ENCODE results near the gene CWC27. TPM values are rescaled to one million over a fixed set of nuclear protein-coding genes. Genes with fewer than 3 reads are reported as not detected.
"Not testable (repeated sequence)": the region's sequence is repeated elsewhere in the genome, so short reads cannot be mapped to it uniquely, and the experiment has no call there.

CWC27 gene
- polyA plus RNA-seq, 5 donors, result 30.3 to 50.2 (median 39.5) TPM

GRCh38 chr5:64921386-64921785 lies 152.7 kb downstream of the CWC27 start:
- no peak for DNase-seq

DNA sequence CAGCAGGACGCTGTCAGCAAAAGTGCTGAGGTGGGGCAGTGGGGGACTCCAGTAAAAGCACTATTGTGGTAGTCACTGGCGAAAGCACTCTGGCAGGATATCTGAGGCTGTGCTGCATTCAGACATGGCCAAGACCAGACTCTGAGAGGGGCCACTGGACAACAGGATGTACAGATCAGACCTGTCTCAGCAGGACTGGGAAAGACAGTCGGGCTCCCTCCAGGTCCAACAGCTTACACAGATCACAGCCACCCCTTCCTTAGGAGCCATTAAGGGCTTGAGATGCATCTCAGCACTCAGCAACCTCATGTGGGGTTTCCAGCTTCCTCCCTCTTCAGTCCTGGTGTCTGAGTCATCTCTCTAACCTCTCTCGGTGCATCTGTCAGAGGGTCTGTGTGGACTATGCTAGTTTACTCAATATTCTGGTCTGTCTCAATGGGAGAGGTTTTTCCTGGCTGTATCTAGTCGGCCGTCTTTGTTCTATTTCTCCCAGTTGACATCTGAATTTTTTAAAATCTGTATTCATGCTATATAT lies 154.5 kb downstream of the CWC27 start:
- no peak for DNase-seq

DNA sequence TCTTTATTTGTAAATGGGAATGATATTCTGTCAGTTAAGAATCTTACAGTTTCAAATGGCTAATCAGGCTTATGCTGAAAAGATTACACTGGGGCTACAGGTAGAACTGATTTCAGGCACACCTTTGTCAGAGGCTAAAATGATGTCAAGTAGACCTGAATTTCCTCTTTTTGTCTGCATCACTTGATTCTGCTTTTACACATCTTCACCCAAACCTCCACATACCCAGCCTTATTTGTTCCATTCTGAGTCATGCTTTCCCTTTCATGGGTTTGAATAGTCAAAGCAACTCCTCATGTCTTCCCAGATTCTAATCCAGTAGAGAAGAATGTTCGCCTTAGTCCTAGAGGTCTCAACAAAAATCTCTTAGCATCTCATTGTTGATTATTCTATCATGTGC lies 156.4 kb downstream of the CWC27 start:
- DNase-seq, result no peak

GRCh38 chr5:64929833-64930232 lies 161.1 kb downstream of the CWC27 start:
- no peak for DNase-seq

- DNase-seq, result no peak
Measured at GRCh38 chr5:64930672-64931318, 162.1 kb downstream of the CWC27 start.

- not testable (repeated sequence) for DNase-seq
Measured at GRCh38 chr5:64939422-64939771, 170.7 kb downstream of the CWC27 start.

DNA sequence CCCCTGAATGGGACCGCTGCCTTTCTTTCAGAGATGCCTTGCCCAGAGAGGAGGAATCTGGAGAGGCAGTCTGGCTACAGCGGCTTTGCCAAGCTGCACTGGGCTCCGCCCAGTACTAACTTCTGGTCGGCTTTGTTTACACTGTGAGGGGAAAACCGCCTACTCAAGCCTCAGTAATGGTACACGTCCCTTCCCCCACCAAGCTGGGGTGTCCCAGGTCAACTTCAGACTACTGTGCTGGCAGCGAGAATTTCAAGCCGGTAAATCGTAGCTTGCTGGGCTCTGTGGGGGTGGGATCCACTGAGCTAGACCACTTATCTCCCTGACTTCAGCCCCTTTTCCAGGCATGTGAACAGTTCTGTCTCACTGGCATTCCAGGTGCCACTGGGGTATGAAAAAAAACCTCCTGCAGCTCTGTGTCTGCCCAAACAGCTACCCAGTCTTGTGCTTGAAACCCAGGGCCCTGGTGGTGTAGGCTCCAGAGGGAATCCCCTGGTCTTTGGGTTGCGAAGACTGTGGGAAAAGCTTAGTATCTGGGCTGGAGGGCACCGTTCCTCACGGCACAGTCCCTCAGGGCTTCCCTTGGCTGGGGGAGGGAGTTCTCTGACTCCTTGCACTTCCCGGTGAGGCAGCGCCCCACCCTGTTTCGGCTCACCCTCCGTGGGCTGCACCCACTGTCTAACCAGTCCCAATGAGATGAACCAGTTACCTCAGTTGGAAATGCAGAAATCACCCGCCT lies 171.2 kb downstream of the CWC27 start:
- DNase-seq, result peak in 1 of 2 donors; percentile 13

GRCh38 chr5:64942460-64942859 lies 173.7 kb downstream of the CWC27 start:
- no peak for DNase-seq

GRCh38 chr5:64944868-64945267 lies 176.1 kb downstream of the CWC27 start:
- DNase-seq, result no peak

GRCh38 chr5:64947031-64947430 lies 178.3 kb downstream of the CWC27 start:
- DNase-seq, result no peak

DNA sequence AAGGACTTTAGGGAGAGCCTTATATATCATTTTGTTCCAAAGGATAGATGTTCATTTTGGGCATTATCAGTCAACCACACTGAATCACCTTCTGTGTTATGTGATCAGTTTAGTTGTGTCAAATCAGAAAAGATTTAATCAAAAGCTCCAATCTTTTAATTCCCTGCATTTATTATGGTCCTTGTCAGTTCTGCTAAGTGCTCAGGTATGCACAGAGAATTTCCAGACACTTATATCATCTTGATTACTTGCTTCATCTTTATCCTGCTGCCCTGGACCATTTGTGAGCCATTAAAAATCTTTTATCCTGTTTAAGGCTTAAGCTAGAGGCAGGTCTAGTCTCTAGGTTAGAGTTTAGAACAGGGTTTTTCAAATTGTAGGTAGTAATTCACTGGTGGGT lies 179.1 kb downstream of the CWC27 start:
- DNase-seq, result no peak

DNA sequence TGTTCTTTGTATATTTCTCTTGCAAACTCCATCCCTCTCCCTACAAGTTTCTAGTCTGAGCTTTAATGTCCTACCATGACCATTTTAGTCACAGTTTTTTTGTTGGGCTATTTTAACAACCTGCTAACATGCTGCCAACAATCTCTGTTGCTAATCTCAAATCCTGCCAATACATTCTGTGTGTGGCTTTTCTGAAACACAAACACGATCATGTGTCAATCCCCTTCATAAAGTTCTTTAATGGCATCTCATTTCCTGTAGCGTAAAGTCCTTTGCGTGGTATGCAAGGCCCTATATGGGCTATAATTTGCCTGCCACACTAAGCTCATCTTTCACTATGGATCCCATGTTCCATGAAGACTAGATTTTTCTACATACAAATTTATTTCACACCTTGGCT lies 180.6 kb downstream of the CWC27 start:
- DNase-seq, result no peak

- DNase-seq, result no peak
Measured at GRCh38 chr5:64952951-64953673, 184.4 kb downstream of the CWC27 start.

- no peak for DNase-seq
Measured at GRCh38 chr5:64954518-64954917, 185.8 kb downstream of the CWC27 start.

DNA sequence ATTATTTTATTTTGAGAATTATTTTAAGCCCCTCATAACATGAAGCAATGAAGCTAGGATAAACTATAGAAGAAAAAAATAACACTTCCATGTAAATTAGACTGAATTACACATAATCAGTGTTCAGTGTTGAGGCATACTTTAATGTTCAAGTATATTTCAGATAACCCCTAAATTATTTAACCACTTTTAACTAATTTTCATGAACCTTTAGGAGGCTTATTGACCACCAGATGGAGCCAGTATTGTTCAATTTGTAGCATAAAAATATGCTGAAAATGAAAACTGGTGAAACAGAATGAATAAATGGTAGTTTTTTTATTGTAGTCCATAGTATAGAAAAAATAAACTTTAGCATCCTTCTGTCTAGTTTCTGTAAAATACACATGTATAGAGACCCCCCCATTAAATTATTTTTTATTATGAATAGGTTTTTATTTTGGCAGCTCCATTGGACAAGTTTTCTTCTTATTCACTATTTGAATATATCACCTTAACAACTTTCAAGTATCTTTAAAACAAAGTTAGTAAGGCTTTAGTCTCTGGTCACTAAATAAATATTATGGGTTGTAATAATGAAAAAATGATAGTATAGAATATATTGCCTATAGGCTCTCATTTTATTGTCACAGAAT lies 190.1 kb downstream of the CWC27 start:
- no peak for DNase-seq

DNA sequence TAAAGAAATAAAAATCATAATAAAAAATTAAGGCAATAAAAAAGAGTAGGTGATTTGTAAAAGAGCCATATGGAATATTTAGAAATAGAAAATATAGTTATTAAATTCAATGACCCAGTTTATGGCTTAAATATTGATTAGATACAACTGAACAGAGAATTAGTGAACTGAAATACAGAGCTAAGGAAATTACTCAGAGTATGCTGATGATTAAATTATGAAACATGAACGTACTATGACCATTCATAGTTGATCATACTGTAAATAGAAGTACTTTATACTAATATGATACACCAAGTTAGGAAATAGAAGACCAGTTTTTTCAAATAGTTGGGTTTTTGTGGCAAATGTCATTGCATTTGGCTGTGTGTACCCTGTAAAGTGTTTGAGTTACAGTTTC lies 194.5 kb downstream of the CWC27 start:
- no peak for DNase-seq

GRCh38 chr5:64968591-64969110 lies 199.9 kb downstream of the CWC27 start:
- no peak for DNase-seq

- DNase-seq, result no peak
Measured at GRCh38 chr5:64969578-64969977, 200.8 kb downstream of the CWC27 start.

- DNase-seq, result no peak
Measured at GRCh38 chr5:64971513-64971912, 202.8 kb downstream of the CWC27 start.

DNA sequence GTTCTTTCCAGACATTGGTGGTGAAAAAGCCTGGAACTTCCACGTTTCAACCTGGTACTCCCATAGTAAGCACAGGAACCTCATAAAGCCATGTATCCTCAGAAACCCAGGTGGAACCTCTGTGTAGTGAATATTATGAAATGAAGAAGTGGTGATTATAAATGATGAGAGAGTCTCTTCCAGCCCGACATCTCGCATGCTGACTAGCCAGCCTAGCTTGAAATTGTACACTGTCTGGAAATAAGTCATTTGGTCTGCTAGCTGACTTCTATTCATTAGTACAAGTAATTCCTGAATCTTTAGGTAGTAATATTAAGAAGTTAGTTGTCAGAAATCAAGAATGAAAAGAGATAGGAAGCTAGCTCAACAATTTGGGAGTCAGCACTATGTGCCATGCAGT lies 203.3 kb downstream of the CWC27 start:
- no peak for DNase-seq

DNA sequence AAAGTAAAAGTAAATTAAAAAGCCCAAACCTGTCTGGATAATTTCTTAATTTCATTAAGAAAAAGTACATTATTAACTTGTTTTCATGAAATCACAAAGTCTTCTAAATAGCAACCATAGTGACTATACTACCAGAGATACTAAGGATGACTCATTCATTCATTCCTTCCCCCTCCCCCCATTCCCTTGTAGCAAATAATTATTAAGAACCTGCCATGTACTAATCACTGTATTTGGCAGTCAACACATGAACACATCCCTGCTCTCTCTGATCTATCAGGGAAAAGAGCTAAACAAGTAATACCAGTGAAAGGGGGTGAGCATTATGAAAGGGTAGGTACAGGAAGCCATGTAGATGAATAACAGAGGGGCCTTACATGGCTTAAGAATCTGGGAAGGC lies 203.9 kb downstream of the CWC27 start:
- DNase-seq, result no peak

- DNase-seq, result no peak
Measured at GRCh38 chr5:64973215-64973614, 204.5 kb downstream of the CWC27 start.

Data from right lung (tissue), 5 donors.